KMS-11 (cell line): ENCODE results near the gene ZNF618.

Experiments used
- H2AFZ ChIP-seq: fragments of 200-600 bp; sonication (generic); 2 replicates; pipeline ENCODE4 v1.6.1; 2016; ENCODE audit warnings: antibody characterized with exemption, mixed run types, low read depth
- H3K27ac ChIP-seq: fragments of 200-600 bp; sonication (generic); 2 replicates; pipeline ENCODE4 v1.6.1; 2016; ENCODE audit warnings: mild to moderate bottlenecking, mixed run types
- H3K27me3 ChIP-seq: fragments of 200-600 bp; sonication (generic); 2 replicates; pipeline ENCODE4 v1.6.1; 2017; ENCODE audit warnings: mild to moderate bottlenecking, low read depth, mixed run types, moderate library complexity; ENCODE audit not compliant: insufficient read depth
- H3K36me3 ChIP-seq: fragments of 200-600 bp; sonication (generic); 2 replicates; pipeline ENCODE4 v1.6.1; 2017; ENCODE audit warnings: mild to moderate bottlenecking, mixed run types; ENCODE audit not compliant: insufficient read depth
- H3K4me1 ChIP-seq: fragments of 200-600 bp; sonication (generic); 2 replicates; pipeline ENCODE4 v1.6.1; 2016; ENCODE audit warnings: mild to moderate bottlenecking, low read depth, mixed run types; ENCODE audit not compliant: poor library complexity, severe bottlenecking
- H3K4me2 ChIP-seq: fragments of 200-600 bp; sonication (generic); 2 replicates; pipeline ENCODE4 v1.7.0; 2016; ENCODE audit warnings: mild to moderate bottlenecking, mixed run types
- H3K4me3 ChIP-seq: fragments of 200-600 bp; sonication (generic); IDR thresholded peaks from 2 replicates; pipeline ENCODE4 v1.6.1; 2017; ENCODE audit warnings: low read depth, low read length, mixed read lengths; ENCODE audit not compliant: insufficient read depth
- H3K79me2 ChIP-seq: fragments of 200-600 bp; sonication (generic); 2 replicates; pipeline ENCODE4 v1.6.1; 2016; ENCODE audit warnings: low read depth, mixed run types; ENCODE audit not compliant: insufficient read depth
- H3K9ac ChIP-seq: fragments of 200-600 bp; sonication (generic); 2 replicates; pipeline ENCODE4 v1.6.1; 2016; ENCODE audit warnings: mild to moderate bottlenecking, mixed run types
- H4K20me1 ChIP-seq: fragments of 200-600 bp; sonication (generic); 2 replicates; pipeline ENCODE4 v1.6.1; 2016; ENCODE audit warnings: mild to moderate bottlenecking, mixed run types; ENCODE audit not compliant: insufficient read depth
- CTCF ChIP-seq: fragments of 200-600 bp; sonication (generic); conservative IDR thresholded peaks from 2 replicates; pipeline ENCODE4 v1.6.1; 2017; ENCODE audit warnings: low read depth, mild to moderate bottlenecking, antibody characterized with exemption, low read length, moderate library complexity, mixed read lengths

ZNF618 gene

DNA sequence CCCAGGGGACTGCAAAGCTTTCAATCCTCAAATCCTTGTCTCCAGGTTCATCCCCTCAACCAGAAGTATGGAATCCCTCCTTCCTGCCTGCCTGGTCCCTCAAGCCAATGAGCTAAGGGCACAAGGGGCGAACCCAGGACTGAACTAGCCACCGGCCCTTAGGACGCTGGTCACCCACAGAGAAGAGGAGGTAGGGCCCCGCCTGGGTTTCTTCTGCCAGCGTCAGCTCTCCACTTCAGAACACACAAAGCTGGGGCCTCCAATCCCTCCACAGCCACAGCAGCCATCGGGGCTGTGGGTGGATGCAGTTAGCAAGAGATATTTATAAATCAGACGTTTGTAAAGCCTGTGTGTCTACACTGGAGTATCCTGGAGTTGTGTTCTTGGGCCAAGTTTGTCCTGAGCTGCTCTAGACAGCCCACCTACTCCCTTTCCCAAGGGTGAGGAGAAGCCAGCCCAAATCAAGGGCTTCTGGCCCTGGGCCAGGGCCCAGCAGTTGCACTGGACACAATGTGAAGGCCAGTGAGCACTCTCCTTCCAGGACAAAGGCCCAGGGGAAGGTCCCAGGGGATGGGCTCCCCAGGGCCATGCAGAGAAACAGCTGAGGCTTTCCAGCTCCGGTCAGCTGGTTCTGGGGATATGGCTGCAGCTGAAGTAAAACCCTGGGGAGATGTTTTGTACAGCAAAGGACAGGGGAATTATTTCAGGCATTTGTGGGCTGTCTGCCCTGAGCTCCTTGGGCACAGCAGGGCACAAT is 183.1 kb downstream of the ZNF618 start:
- Histone ChIP-seq H3K4me1 (no peaks in the 10 kb centered on the region), H3K27me3 (no peaks in the 10 kb centered on the region), H3K4me2 (no peak overlapping the region), H4K20me1 (no peaks in the 10 kb centered on the region), H2AFZ (no peak overlapping the region), H3K9ac (no peak overlapping the region), H3K79me2 (no peaks in the 10 kb centered on the region), H3K36me3 (no peaks in the 10 kb centered on the region), H3K27ac (no peak overlapping the region), H3K4me3 (no peak overlapping the region)
- TF ChIP-seq CTCF = no peak

DNA sequence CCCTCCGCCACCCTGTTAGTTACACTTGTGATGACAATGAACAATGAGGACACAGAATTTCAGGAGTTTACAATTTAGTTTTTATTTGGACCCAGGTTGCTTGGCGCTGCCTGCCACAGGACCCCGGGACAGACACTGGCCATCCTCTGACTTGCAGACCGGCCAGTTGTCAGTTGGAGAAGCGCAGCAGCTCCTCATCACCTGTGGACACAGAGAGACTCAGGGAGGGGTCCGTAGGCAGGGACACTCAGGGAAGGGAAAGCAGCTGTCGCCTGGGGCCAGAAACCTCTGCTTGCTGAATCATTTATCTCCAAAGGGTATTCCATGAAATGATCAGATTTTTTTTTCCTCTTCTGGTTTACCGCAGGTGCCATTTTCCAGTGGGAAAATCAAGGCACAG is 184.0 kb downstream of the ZNF618 start:
- Histone ChIP-seq H2AFZ (no peak overlapping the region), H3K9ac (no peak overlapping the region), H3K27me3 (no peaks in the 10 kb centered on the region), H3K4me3 (no peak overlapping the region), H3K4me1 (no peaks in the 10 kb centered on the region), H3K79me2 (no peaks in the 10 kb centered on the region), H3K4me2 (no peak overlapping the region), H3K36me3 (no peaks in the 10 kb centered on the region), H3K27ac (no peak overlapping the region), H4K20me1 (no peaks in the 10 kb centered on the region)
- no peak for TF ChIP-seq CTCF

GRCh38 chr9:114060711-114061110 is 184.6 kb downstream of the ZNF618 start:
- Histone ChIP-seq H3K9ac (no peak overlapping the region), H3K4me2 (no peak overlapping the region), H3K27ac (no peak overlapping the region), H3K4me3 (no peak overlapping the region), H4K20me1 (no peaks in the 10 kb centered on the region), H3K36me3 (no peaks in the 10 kb centered on the region), H3K27me3 (no peaks in the 10 kb centered on the region), H3K4me1 (no peaks in the 10 kb centered on the region), H2AFZ (no peak overlapping the region), H3K79me2 (no peaks in the 10 kb centered on the region)
- TF ChIP-seq CTCF = no peak

DNA sequence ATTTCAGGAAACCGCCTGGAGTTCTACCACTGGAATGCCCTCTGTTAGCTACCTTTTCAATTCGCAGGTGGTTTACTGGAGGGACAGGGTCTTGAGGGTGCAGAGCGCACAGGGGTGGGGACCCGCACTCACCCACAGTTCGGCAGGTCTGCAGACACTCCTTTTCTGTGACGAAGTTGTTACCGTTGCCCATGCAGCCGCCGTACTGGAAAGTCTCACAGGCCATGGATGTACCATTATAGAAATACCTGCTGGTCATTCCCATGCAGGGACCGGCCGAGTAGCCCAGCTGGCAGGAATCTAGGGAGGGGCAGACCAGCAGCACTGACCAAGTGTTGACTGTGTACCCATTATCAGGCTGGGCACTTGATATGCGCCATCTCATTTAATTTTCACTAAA is 185.2 kb downstream of the ZNF618 start:
- Histone ChIP-seq H3K36me3 (no peaks in the 10 kb centered on the region), H3K4me1 (no peaks in the 10 kb centered on the region), H3K9ac (no peak overlapping the region), H3K79me2 (no peaks in the 10 kb centered on the region), H2AFZ (no peak overlapping the region), H3K27me3 (no peaks in the 10 kb centered on the region), H3K27ac (no peak overlapping the region), H3K4me2 (no peak overlapping the region), H4K20me1 (no peaks in the 10 kb centered on the region), H3K4me3 (no peak overlapping the region)
- TF ChIP-seq CTCF = no peak
